Large intestine (tissue), 12 donors: ENCODE data around the gene APCDD1. TPM values are rescaled to one million over a fixed set of nuclear protein-coding genes. Genes with fewer than 3 reads are reported as not detected.
A peak's percentile ranks its signal among the peaks of the same experiment; 100 is the strongest.

Experiments used
- DNase-seq, 2 donors: peaks; one replicate each; pipeline versions ENCODE4 v3.0.0 to v3.0.0-alpha.2; 2013
- H3K27ac ChIP-seq: one replicate; pipeline ENCODE4 v1.5.1; 2013; ENCODE audit warnings: low read length
- H3K27me3 ChIP-seq: 2 replicates; pipeline ENCODE4 v1.6.1; 2013; ENCODE audit warnings: low read length; ENCODE audit not compliant: control insufficient read depth, insufficient read depth
- H3K36me3 ChIP-seq: 2 replicates; pipeline ENCODE4 v1.6.1; 2013; ENCODE audit warnings: low read length; ENCODE audit not compliant: control insufficient read depth, insufficient read depth
- H3K4me1 ChIP-seq: one replicate; pipeline ENCODE4 v1.6.1; 2013; ENCODE audit warnings: low read length; ENCODE audit not compliant: control insufficient read depth, insufficient read depth
- H3K4me3 ChIP-seq: one replicate; pipeline ENCODE4 v1.5.1; 2013; ENCODE audit warnings: low read length
- H3K9me3 ChIP-seq: one replicate; pipeline ENCODE4 v1.6.1; 2013; ENCODE audit warnings: mild to moderate bottlenecking, low read depth, low read length, moderate library complexity; ENCODE audit not compliant: control insufficient read depth
- WGBS: methylation state at CpG from one replicate; pipeline ENCODE4 v1.1.5; 2013; ENCODE audit warnings: low lambda C conversion rate; ENCODE audit not compliant: insufficient coverage; 5-methylcytosine and 5-hydroxymethylcytosine counted together
- long read RNA-seq, 11 donors: transcript quantifications; one replicate each; lab custom pipeline, GENCODE V29; 2026
- polyA plus RNA-seq: library from polyadenylated mRNA; unstranded; fragments of 120-200 nt; gene quantifications from one replicate; pipeline ENCODE4 v1.2.1, GENCODE V29; 2013

APCDD1 gene
- 4.1 TPM for polyA plus RNA-seq
- long read RNA-seq, donor 1, partial matches to known transcripts = 0 of 1 reads
- long read RNA-seq, donor 1, other reads (novel, unspliced or antisense) = 0 of 1 reads
- long read RNA-seq, donor 2, partial matches to known transcripts = 0 of 4 reads
- long read RNA-seq, donor 2, other reads (novel, unspliced or antisense) = 0 of 4 reads
- long read RNA-seq, donor 3 = 0 reads
- long read RNA-seq, donor 4 = 0 reads
- long read RNA-seq, donor 5, partial matches to known transcripts = 0 of 1 reads
- long read RNA-seq, donor 5, other reads (novel, unspliced or antisense) = 0 of 1 reads
- long read RNA-seq, donor 6, partial matches to known transcripts = 0 of 2 reads
- long read RNA-seq, donor 6, other reads (novel, unspliced or antisense) = 0 of 2 reads
- long read RNA-seq, donor 7, partial matches to known transcripts = 0 of 2 reads
- long read RNA-seq, donor 7, other reads (novel, unspliced or antisense) = 0 of 2 reads
- long read RNA-seq, donor 8, partial matches to known transcripts = 0 of 2 reads
- long read RNA-seq, donor 8, other reads (novel, unspliced or antisense) = 0 of 2 reads
- long read RNA-seq, donor 9, partial matches to known transcripts = 0 of 3 reads
- long read RNA-seq, donor 9, other reads (novel, unspliced or antisense) = 0 of 3 reads
- long read RNA-seq, donor 10, partial matches to known transcripts = 0 of 1 reads
- long read RNA-seq, donor 10, other reads (novel, unspliced or antisense) = 0 of 1 reads
- long read RNA-seq, donor 11 = 0 reads

DNA sequence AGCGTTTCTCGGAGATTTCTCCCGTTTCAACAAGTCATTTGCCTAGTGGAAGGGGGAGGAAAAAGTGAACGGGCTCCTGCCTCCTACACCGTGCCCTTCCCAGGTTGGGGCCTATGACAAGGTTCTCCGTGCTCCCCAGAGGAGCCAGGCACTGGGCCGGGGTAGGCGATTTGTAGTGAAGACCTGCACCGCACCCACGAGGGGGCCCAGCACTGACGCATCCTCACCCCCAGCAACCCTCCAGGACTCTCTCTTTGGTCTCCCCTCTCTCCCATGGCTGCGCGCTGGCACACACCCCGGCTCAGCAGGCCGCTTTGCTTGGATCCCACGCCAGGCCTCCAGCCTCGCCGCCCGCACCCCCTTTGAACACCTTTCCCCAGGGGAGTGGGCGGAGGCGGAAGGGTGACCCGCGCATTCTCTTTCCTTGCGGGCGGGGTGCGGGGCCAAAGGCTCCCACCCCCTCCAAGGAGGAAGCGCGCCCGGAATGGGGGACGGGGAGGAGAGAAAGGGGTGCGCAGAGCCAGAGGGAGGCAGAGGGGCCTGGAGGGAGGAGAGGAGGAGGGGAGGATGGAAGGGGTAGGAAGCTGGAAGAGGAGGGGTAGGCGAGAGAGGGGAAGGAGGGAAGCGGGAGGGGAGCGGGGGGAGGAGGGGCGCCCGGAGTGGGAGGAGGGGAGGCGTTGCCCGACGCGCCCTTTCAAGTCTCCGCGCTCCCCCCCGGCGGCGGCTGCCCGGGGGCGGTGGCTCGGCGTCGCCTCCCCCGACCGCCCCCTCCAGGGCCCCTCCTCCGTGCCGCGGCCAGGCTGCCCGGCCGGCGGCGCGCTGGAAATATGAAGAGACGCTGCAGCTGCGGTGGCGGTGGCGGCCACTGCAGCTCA lies at the start of gene APCDD1:
Gene APCDD1, plus strand, starts transcription at position 830 of the 875 bp plus-strand sequence. CDS start 347 bp downstream, outside the sequence.
- no peaks in the 10 kb centered on the region for H3K9me3 ChIP-seq
- peak; percentile 31 to 57 for DNase-seq
- H3K27me3 ChIP-seq = peaks cover 44% of the 10 kb centered on the region
- peak within 1 kb of the TSS; percentile 41 for H3K4me3 ChIP-seq
- no peaks in the 10 kb centered on the region for H3K36me3 ChIP-seq
- H3K27ac ChIP-seq = no peak within 1 kb of the TSS
- no CpG with 5 or more reads among the region's 64 CpGs for WGBS
- H3K4me1 ChIP-seq = peaks cover 3% of the 10 kb centered on the region

DNA sequence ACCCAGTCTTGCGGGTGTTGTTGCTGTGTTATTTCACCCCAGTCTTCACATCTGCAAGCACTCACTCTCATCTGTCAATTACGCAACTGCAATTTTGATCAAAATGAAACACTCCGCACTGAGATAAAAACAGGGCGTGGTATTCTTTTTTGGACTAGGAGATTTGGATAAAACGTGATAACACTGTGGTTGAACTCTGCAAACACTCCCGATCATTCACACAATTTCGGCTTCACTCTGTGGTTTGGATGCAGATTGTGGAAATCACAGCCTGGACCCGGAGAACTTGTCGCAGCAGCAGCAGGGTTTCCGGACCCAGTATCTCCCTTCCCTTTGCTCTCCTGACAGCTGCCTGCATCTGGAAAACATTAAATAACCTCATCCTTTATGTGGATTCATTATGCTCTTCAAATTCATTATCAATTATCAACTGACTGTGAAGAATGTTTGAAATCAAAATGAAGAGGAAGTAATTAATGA lies 49.4 kb upstream of the APCDD1 start:
- 83% methylated on average over 1 of the region's 10 CpGs for WGBS
- no peak for DNase-seq
- peaks cover 16% of the 10 kb centered on the region for H3K27me3 ChIP-seq

DNA sequence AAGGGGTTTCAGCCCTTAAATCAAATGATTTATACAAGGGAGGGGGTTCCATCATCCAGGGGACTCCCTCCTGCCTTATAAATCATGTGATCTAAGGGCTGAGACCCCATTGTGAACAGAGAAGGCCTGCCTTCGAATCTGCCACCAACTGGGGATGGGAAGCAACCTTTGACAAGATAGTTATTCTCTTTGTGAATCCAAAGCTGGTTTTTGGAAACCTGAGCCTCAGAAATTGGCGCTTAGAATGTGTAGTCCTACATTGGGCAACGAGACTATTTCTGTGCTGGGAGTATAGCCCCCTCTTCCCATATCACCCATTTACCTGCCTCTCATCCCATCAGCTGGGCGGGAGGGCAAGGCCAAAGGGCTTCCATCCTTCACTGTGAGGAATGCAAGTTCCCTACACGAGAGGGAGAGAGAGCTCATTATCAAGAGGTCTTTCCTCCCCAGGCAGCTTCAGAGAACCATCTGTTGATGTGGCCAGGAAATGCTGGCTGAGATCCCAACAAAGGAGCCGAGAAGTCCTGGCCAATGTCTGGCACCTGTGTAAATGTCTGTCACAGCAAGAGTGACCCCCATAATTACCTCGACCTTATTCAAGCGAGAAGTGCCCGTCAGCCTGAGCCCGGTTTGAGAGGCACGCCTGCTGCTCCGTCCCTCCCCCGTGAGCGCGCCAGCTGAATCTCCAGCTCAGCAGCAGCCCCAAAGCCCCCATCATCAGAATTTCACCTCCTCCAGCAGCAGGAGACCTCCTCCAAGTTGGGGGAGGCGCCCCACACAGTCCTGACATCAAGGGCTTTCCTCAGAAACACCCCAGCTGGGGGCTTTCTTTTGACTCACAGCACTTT lies 48.4 kb upstream of the APCDD1 start:
- Histone ChIP-seq H3K4me1 (no peaks in the 10 kb centered on the region), H3K27me3 (peaks cover 16% of the 10 kb centered on the region), H3K36me3 (no peaks in the 10 kb centered on the region), H3K27ac (no peak overlapping the region), H3K9me3 (no peaks in the 10 kb centered on the region), H3K4me3 (no peak overlapping the region)
- DNase-seq = no peak
- no CpG with 5 or more reads among the region's 16 CpGs for WGBS

More for the DNA sequence above, 49.4 kb upstream of the APCDD1 start:
- H3K27ac ChIP-seq = no peak overlapping the region
- no peak overlapping the region for H3K4me3 ChIP-seq
- H3K9me3 ChIP-seq = no peaks in the 10 kb centered on the region
- no peaks in the 10 kb centered on the region for H3K4me1 ChIP-seq
- no peaks in the 10 kb centered on the region for H3K36me3 ChIP-seq

DNA sequence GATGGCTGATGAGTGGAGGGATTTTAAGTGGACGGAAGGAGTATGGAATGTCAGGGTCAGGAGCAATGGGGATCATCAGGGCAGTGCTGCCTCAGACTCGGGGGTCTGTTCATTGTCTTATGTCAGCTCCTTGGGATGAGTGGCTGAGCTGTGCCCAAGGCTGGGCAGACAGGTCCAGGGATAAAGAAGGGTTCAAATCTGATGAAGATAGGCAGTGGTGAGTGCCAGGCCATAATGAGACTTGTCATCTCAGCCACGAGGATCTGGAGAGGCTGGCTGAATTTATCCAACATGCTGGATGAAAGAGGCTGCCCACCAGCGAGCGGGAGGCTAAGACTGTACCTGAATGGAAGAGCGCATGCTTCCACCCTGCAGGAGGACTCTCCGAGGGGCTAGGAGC lies 46.3 kb upstream of the APCDD1 start:
- no CpG with 5 or more reads among the region's 7 CpGs for WGBS
- no peak for DNase-seq
- no peak overlapping the region for H3K27ac ChIP-seq
- H3K4me3 ChIP-seq = no peak overlapping the region
- H3K36me3 ChIP-seq = no peaks in the 10 kb centered on the region
- no peaks in the 10 kb centered on the region for H3K9me3 ChIP-seq
- H3K4me1 ChIP-seq = no peaks in the 10 kb centered on the region
- H3K27me3 ChIP-seq = peaks cover 16% of the 10 kb centered on the region

DNA sequence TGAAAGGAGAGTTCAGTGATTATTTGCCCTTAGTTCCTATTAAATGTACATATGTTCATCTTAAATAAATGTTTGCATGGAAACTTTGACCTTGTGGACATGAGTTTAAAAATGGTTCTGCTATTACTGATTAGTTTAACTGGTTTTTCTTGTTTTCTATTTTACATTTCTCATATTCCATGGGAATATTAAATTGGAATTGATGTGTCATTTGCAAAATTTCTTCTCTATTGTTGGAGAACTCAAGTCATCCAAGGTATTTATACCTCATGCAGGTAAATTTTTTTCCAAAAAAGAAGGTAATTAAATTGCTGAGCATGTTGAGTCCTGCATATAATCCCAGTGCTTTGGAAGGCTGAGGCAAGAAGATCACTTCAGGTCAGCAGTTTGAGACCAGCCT lies 45.4 kb upstream of the APCDD1 start:
- Histone ChIP-seq H3K27ac (no peak overlapping the region), H3K36me3 (no peaks in the 10 kb centered on the region), H3K9me3 (no peaks in the 10 kb centered on the region), H3K4me3 (no peak overlapping the region), H3K4me1 (no peaks in the 10 kb centered on the region), H3K27me3 (peaks cover 15% of the 10 kb centered on the region)
- DNase-seq = no peak

DNA sequence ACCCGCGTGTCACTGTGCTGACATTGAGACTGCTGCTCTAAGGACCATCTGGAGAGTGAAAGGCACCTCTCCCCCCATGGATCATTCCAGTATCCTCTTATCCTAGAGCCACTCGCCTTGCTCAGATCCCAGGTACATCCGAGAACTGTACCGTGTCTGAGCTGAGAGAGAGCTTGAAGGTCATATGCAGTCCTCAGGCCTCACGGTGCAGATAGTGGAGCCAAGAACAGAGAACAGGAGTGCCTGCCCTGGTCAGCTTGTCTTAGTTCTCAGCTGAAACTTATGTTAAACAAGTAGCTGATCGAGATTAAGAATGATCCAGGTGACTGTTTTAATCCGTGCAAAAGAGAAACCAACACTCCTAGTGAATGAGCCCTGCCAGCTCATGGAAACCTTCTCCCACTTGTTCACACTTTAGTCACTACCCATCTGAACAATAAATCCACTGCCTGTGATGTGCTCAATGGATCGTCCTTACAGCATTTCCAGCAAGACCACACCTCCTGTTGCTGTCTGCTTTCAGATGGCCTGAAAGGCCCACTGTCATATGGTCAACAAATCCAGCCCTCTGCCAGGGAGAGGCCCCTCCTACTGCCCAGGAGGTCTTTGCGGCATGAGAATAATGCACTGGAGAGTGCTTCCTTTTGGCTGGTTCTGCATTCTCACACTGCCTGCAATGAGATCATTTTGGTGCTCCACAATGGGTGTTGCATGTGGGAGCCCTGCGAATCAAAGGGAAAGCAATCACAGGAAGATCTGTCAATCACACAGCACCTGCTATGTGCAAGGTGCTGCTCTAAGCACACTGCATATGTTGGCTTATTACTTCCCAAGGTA lies 43.7 kb upstream of the APCDD1 start:
- DNase-seq = no peak

DNA sequence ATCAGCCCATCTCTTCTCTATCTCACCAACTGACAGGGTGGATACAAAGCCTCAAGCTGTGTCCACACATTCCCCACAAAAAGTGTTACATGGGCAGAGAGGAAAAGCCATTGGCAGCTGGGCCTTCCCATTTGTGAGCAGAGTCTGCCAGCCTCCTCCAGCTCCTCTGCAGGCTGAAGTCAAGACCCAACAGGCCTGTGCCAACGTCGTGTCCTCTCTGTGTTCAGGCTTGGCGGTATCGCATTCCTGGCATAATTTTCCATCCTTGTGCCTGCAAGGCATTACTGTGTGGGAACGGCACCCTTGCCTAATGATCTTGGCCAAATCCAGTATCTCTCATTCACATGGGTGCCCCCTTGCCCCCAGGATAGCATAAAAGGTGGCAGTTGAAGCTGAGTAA lies 41.5 kb upstream of the APCDD1 start:
- H3K4me3 ChIP-seq = no peak overlapping the region
- no peaks in the 10 kb centered on the region for H3K36me3 ChIP-seq
- no peak for DNase-seq
- no CpG with 5 or more reads among the region's 5 CpGs for WGBS
- no peaks in the 10 kb centered on the region for H3K9me3 ChIP-seq
- H3K27ac ChIP-seq = no peak overlapping the region
- H3K27me3 ChIP-seq = no peaks in the 10 kb centered on the region
- no peaks in the 10 kb centered on the region for H3K4me1 ChIP-seq

More for the DNA sequence above, 43.7 kb upstream of the APCDD1 start:
- peaks cover 8% of the 10 kb centered on the region for H3K27me3 ChIP-seq
- H3K27ac ChIP-seq = no peak overlapping the region
- WGBS = no CpG with 5 or more reads among the region's 11 CpGs
- no peaks in the 10 kb centered on the region for H3K36me3 ChIP-seq
- H3K4me3 ChIP-seq = no peak overlapping the region
- H3K4me1 ChIP-seq = no peaks in the 10 kb centered on the region
- H3K9me3 ChIP-seq = no peaks in the 10 kb centered on the region

DNA sequence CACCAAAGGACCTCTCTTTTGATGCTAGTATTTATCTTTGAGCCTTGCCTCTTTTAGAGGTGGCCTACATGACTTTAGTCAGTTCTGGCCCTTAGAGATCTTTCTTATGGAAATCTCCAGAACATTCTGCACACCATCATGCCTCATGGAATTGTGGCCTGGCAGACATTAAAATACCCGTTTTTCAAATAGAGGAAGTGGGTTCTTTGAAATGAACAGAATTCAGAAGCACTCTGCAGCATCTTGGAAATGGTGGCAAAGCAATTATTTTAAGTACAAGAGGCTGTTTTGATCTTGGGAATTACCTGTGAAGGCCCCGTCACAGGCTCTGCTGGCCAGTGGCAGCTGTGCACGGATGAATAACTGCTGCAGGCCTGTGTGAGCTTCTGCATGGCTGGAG lies 40.7 kb upstream of the APCDD1 start:
- Histone ChIP-seq H3K36me3 (no peaks in the 10 kb centered on the region), H3K9me3 (no peaks in the 10 kb centered on the region), H3K4me1 (no peaks in the 10 kb centered on the region), H3K27ac (no peak overlapping the region), H3K4me3 (no peak overlapping the region), H3K27me3 (no peaks in the 10 kb centered on the region)
- DNase-seq = no peak
- no CpG with 5 or more reads among the region's 3 CpGs for WGBS

DNA sequence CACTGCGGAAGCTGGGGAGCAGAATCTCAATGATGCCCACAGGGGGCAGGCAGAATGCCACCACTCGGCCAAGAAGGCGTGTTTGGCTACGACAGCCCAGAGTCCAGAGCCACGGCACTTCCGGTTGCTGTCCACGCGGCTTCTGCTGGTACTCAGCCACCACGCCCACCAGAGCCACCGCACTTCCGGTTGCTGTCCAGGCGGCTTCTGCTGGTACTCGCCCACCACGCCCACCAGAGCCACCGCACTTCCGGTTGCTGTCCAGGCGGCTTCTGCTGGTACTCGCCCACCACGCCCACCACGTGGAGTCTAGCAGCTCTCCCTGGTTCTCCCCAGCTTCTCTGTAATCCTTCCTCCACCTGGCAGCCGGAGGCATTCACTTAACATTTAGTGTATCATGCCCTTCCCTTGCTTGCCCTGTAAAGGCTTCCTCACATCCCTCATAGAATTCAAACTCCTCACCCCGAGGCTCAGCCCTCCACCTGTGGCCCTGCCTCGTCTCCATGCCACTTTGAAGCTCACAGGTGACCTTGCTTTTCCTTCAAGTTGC lies 40.1 kb upstream of the APCDD1 start:
- no peaks in the 10 kb centered on the region for H3K27me3 ChIP-seq
- H3K36me3 ChIP-seq = no peaks in the 10 kb centered on the region
- WGBS = no CpG with 5 or more reads among the region's 23 CpGs
- H3K9me3 ChIP-seq = no peaks in the 10 kb centered on the region
- H3K27ac ChIP-seq = no peak overlapping the region
- H3K4me3 ChIP-seq = no peak overlapping the region
- no peaks in the 10 kb centered on the region for H3K4me1 ChIP-seq
- no peak for DNase-seq
